DOHH2 (cell line): ENCODE results near the gene ACP2.

Source experiments
- CTCF ChIP-seq: fragments of 200-600 bp; sonication (generic); IDR thresholded peaks from one replicate; pipeline ENCODE4 v1.5.1; 2014; ENCODE audit warnings: antibody characterized with exemption, mild to moderate bottlenecking, low read depth, low read length; ENCODE audit not compliant: poor library complexity, severe bottlenecking
- EZH2phosphoT487 ChIP-seq: fragments of 200-600 bp; sonication (generic); IDR thresholded peaks from 2 replicates; pipeline ENCODE4 v1.6.1; 2017; ENCODE audit warnings: borderline replicate concordance, mild to moderate bottlenecking, antibody characterized with exemption, low read length, moderate library complexity, mixed read lengths

GRCh38 chr11:47248304-47248663 lies 330 bp downstream of the ACP2 start:
- TF ChIP-seq CTCF (no peak), EZH2phosphoT487 (no peak)
